Parathyroid adenoma (tissue), 2 donors: ENCODE measurements around the gene BSND.
A peak's percentile ranks its signal among the peaks of the same experiment; 100 is the strongest.

Experiments
- H2AFZ ChIP-seq: fragments of 300-600 bp; sonication (generic); one replicate; pipeline ENCODE4 v1.7.0; 2017; ENCODE audit warnings: antibody characterized with exemption, mild to moderate bottlenecking
- H3K27ac ChIP-seq: fragments of 300-600 bp; sonication (generic); one replicate; pipeline ENCODE4 v1.7.0; 2017
- H3K27me3 ChIP-seq: fragments of 300-600 bp; sonication (generic); one replicate; pipeline ENCODE4 v1.7.0; 2017; ENCODE audit warnings: low read length; ENCODE audit not compliant: control insufficient read depth, insufficient read depth
- H3K36me3 ChIP-seq: fragments of 300-600 bp; sonication (generic); one replicate; pipeline ENCODE4 v1.7.0; 2017; ENCODE audit warnings: low read length; ENCODE audit not compliant: control insufficient read depth, insufficient read depth
- H3K4me1 ChIP-seq: fragments of 300-600 bp; sonication (generic); one replicate; pipeline ENCODE4 v1.7.0; 2017; ENCODE audit warnings: control low read depth
- H3K4me2 ChIP-seq: fragments of 300-600 bp; sonication (generic); one replicate; pipeline ENCODE4 v1.7.0; 2017; ENCODE audit warnings: low read length
- H3K4me3 ChIP-seq: fragments of 300-600 bp; sonication (generic); one replicate; pipeline ENCODE4 v1.7.0; 2017; ENCODE audit warnings: low read depth, low read length
- H3K79me2 ChIP-seq: fragments of 300-600 bp; sonication (generic); one replicate; pipeline ENCODE4 v1.7.0; 2017; ENCODE audit warnings: control low read depth
- H3K9ac ChIP-seq: fragments of 300-600 bp; sonication (generic); one replicate; pipeline ENCODE4 v1.7.0; 2017; ENCODE audit warnings: mild to moderate bottlenecking
- H3K9me3 ChIP-seq: fragments of 300-600 bp; sonication (generic); one replicate; pipeline ENCODE4 v1.7.0; 2017; ENCODE audit warnings: low read length; ENCODE audit not compliant: control insufficient read depth
- TF ChIP-seq, protein P1 (sequence below): fragments of 300-600 bp; sonication (generic); IDR thresholded peaks from one replicate; pipeline ENCODE4 v1.7.0; 2017; ENCODE audit warnings: antibody characterized with exemption, mild to moderate bottlenecking
- donor health status: primary hyperparathyroidism.

Gene BSND

GRCh38 chr1:54969879-54970278, 28.9 kb upstream of the BSND start:
- Histone ChIP-seq H3K27me3 (no peaks in the 10 kb centered on the region), H3K4me3 (no peak overlapping the region), H3K4me1 (no peaks in the 10 kb centered on the region), H3K4me2 (no peak overlapping the region), H3K27ac (no peak overlapping the region), H3K9me3 (no peaks in the 10 kb centered on the region), H3K9ac (no peak overlapping the region), H2AFZ (no peak overlapping the region), H3K79me2 (no peaks in the 10 kb centered on the region), H3K36me3 (no peaks in the 10 kb centered on the region)
- TF ChIP-seq, protein P1, sequence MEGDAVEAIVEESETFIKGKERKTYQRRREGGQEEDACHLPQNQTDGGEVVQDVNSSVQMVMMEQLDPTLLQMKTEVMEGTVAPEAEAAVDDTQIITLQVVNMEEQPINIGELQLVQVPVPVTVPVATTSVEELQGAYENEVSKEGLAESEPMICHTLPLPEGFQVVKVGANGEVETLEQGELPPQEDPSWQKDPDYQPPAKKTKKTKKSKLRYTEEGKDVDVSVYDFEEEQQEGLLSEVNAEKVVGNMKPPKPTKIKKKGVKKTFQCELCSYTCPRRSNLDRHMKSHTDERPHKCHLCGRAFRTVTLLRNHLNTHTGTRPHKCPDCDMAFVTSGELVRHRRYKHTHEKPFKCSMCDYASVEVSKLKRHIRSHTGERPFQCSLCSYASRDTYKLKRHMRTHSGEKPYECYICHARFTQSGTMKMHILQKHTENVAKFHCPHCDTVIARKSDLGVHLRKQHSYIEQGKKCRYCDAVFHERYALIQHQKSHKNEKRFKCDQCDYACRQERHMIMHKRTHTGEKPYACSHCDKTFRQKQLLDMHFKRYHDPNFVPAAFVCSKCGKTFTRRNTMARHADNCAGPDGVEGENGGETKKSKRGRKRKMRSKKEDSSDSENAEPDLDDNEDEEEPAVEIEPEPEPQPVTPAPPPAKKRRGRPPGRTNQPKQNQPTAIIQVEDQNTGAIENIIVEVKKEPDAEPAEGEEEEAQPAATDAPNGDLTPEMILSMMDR = no peak

DNA sequence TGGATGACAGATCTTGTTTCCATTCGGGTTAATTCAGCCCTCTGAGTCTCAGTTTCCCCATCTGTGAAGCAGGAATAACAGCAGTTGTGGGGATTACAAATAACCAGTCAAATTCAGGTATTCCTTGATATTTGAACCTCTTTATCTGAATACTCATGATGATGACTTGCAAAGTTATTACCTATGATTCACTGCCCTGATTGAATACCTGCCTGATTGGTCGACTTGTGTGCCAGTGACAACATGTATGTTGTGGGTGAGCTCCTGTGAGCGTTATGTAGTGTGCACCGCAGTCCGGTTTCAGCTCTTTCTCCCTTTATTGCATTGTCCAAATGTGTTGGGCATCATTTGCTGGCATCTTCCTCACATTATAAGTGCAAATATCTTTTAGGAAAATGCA, 27.8 kb upstream of the BSND start:
- TF ChIP-seq, protein P1 = no peak
- Histone ChIP-seq H3K4me2 (no peak overlapping the region), H3K27ac (no peak overlapping the region), H3K36me3 (no peaks in the 10 kb centered on the region), H3K79me2 (no peaks in the 10 kb centered on the region), H3K4me1 (no peaks in the 10 kb centered on the region), H3K4me3 (no peak overlapping the region), H2AFZ (no peak overlapping the region), H3K9me3 (no peaks in the 10 kb centered on the region), H3K27me3 (no peaks in the 10 kb centered on the region), H3K9ac (no peak overlapping the region)

DNA sequence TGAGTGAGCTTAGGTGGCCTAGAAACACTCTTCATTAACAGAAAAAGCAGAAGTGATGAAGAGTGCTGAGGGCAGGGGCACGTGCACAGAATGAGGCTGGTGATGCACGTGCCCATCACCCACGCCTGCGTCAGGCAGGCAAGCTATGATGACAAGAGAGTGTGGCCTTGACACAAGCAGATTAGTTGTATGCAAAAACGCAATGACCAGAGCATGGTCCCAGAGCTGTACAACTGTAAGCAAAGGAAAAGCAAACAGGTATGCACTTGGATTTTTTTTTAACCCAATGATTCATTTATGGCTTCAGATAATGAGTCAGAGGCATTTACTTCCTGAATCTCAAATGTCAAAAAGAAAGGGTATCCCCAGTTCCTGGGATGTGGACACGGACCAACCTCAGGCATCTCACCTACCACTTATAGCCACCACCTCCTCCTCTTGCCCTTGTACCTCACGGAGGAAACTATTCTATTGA, 27.4 kb upstream of the BSND start:
- Histone ChIP-seq H3K79me2 (no peaks in the 10 kb centered on the region), H3K27ac (no peak overlapping the region), H2AFZ (no peak overlapping the region), H3K9me3 (no peaks in the 10 kb centered on the region), H3K9ac (no peak overlapping the region), H3K4me1 (no peaks in the 10 kb centered on the region), H3K36me3 (no peaks in the 10 kb centered on the region), H3K4me2 (no peak overlapping the region), H3K4me3 (no peak overlapping the region), H3K27me3 (no peaks in the 10 kb centered on the region)
- TF ChIP-seq, protein P1 = no peak

GRCh38 chr1:54972436-54972835, 26.3 kb upstream of the BSND start:
- H3K9me3 ChIP-seq = no peaks in the 10 kb centered on the region
- H3K9ac ChIP-seq = no peak overlapping the region
- no peaks in the 10 kb centered on the region for H3K36me3 ChIP-seq
- no peaks in the 10 kb centered on the region for H3K4me1 ChIP-seq
- H3K4me3 ChIP-seq = no peak overlapping the region
- H3K27ac ChIP-seq = no peak overlapping the region
- H3K79me2 ChIP-seq = no peaks in the 10 kb centered on the region
- no peak overlapping the region for H3K4me2 ChIP-seq
- TF ChIP-seq, protein P1 = no peak
- H2AFZ ChIP-seq = no peak overlapping the region
- no peaks in the 10 kb centered on the region for H3K27me3 ChIP-seq

- Histone ChIP-seq H3K79me2 (no peaks in the 10 kb centered on the region), H3K27me3 (no peaks in the 10 kb centered on the region), H2AFZ (no peak overlapping the region), H3K9me3 (no peaks in the 10 kb centered on the region), H3K4me2 (no peak overlapping the region), H3K9ac (no peak overlapping the region), H3K4me3 (no peak overlapping the region), H3K36me3 (no peaks in the 10 kb centered on the region), H3K4me1 (peaks cover 6% of the 10 kb centered on the region), H3K27ac (no peak overlapping the region)
- TF ChIP-seq, protein P1 = peak; percentile 34
Measured at GRCh38 chr1:54973205-54973921, 25.4 kb upstream of the BSND start.
